ENCODE measurements around the gene SPR.

- no peak for TF ChIP-seq HEYL (CRISPR knock-in tag; IDR thresholded peaks at IDR 0.05)
- TF ChIP-seq CTCF (IDR thresholded peaks at IDR 0.05) = no peak
- no peak for TF ChIP-seq REST (IDR thresholded peaks at IDR 0.05)
- TF ChIP-seq EP300 (IDR thresholded peaks at IDR 0.05) = no peak
These were observed 35.9 kb upstream of the SPR start for GRCh38 chr2:72851333-72851732.

Measured in A549 (cell line).